GM13976 (cell line): ENCODE measurements around the gene CARS2.

Experiments
- DNase-seq: peaks from one replicate; pipeline ENCODE4 v3.0.0; 2012; ENCODE audit warnings: low spot score
- in situ Hi-C: fragments of 300-500 bp; cut with MboI; formaldehyde crosslinking; loops from one replicate; pipeline ENCODE4 v1.12.0; 2022; ENCODE audit warnings: low sequenced_read_pairs, mixed read lengths, inconsistent platforms; ENCODE audit not compliant: unreplicated experiment
- TF ChIP-seq, protein P1 (sequence below): IDR thresholded peaks from 2 replicates; pipeline ENCODE4 v1.5.1; 2012; ENCODE audit warnings: borderline replicate concordance, mild to moderate bottlenecking; ENCODE audit not compliant: insufficient read depth; ENCODE audit errors: extremely low read depth, missing control alignments, control extremely low read depth

CARS2 gene

GRCh38 chr13:110643768-110644421, 62.0 kb downstream of the CARS2 start:
- in situ Hi-C loops: no loop called here
- TF ChIP-seq, protein P1, sequence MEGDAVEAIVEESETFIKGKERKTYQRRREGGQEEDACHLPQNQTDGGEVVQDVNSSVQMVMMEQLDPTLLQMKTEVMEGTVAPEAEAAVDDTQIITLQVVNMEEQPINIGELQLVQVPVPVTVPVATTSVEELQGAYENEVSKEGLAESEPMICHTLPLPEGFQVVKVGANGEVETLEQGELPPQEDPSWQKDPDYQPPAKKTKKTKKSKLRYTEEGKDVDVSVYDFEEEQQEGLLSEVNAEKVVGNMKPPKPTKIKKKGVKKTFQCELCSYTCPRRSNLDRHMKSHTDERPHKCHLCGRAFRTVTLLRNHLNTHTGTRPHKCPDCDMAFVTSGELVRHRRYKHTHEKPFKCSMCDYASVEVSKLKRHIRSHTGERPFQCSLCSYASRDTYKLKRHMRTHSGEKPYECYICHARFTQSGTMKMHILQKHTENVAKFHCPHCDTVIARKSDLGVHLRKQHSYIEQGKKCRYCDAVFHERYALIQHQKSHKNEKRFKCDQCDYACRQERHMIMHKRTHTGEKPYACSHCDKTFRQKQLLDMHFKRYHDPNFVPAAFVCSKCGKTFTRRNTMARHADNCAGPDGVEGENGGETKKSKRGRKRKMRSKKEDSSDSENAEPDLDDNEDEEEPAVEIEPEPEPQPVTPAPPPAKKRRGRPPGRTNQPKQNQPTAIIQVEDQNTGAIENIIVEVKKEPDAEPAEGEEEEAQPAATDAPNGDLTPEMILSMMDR: no peak
- no peak for DNase-seq

GRCh38 chr13:110643324-110643723, 62.6 kb downstream of the CARS2 start:
- in situ Hi-C loops: no loop called here
- TF ChIP-seq, protein P1: no peak
- DNase-seq: no peak

- DNase-seq: no peak
- TF ChIP-seq, protein P1: no peak
- in situ Hi-C loops: no loop called here
Measured at GRCh38 chr13:110642291-110642981, 63.5 kb downstream of the CARS2 start.

DNA sequence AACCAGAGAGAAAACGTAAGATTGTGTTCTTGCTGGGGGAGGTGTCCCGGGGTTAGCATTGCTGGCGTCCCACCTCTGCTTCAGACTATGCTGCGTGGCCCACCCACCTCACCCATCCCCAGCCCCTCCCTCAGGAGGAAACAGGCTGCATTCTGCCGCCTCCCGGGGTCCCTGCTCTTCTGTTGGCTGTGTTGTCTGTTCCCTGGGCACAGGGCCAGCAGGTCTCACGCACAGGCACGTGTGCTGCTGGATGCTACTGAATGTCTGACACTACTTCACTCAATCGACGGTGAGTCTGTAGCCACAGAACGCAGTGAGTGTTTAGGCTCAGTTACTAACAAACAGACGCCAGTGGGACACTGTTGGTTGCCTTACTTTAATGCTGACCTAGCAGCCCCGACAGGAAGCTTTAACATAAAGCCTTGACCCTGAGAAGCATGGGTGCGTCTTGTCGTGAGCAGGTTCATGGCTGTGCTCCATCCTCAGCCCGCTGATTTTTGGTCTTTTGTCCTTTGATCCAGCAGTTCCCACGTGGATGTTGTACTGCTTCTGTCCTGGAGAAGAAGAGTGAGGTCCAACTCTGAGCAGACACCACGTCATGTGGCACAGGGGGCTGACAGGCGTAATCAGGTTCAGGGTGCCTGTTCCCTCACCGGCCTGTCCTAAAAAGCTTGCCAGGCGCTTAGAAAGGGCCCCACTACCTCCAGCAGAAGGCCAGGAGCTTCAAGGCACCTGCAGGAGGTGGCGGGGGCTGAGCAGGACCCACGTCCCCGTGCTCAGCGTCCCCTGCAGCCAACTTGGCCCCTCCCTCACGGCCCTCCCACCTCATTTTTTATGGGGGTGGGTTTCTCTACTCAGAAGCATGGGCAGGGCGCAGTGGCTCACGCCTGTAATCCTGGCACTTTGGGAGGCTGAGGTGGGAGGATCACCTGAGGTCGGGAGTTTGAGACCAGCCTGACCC, 64.6 kb downstream of the CARS2 start:
- TF ChIP-seq, protein P1: no peak
- in situ Hi-C loops: no loop called here
- no peak for DNase-seq

GRCh38 chr13:110640591-110641029, 65.3 kb downstream of the CARS2 start:
- TF ChIP-seq, protein P1: no peak
- in situ Hi-C loops: no loop called here
- DNase-seq: no peak

DNA sequence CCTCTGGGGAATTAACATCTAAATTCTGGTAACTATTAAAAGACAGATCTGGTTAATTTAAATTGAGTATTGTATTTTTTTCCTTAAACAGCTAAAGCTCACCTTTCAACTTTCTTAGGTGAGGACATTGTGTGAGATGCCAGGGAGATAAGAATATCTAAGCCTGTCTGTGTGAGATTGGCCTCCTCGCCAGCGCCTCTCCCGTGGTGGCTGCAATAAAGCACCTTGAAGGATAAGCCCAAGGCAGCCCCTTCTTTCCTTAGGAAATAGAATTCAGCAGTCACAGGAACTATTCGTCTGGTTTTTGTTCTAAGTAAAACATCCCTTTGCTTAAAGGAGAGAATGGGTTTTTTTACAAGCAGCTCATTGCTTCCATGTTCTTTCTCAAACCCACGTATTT, 66.0 kb downstream of the CARS2 start:
- in situ Hi-C loops: no loop called here
- DNase-seq: no peak

More for the DNA sequence above, 66.0 kb downstream of the CARS2 start:
- TF ChIP-seq, protein P1: no peak
